HuH-7.5 (cell line): Measurements from ENCODE around the gene CCNL1.

Source experiments
- DNase-seq: peaks from one replicate; pipeline ENCODE4 v3.0.0; 2011; ENCODE audit warnings: low spot score

Gene CCNL1

DNA sequence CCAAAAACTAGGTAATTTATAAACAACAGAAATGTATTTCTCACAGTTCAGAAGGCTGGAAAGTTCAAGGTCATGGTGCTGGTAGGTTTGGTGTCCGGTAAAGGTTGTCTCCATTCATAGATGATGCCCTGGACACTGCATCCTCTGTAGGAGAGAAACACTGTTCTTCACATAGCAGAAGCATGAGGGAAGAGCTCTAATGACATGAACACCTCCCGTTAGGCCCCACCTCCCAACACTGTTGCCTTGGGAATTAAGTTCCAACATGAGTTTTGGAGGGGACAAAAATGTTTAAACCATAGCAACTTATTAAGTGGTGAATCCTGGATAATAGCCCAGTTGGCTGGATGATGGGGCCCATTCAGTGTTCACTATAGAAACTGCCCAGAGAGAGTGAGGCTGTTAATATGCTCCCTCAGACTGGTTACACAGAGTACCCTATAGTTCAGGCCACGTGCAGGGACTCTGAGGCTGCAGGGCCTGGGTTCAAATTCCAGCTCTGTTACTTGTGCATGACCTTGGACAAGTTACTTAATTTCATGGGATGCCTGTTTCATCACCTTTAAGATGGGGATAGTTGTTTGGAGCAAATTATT lies 37.0 kb downstream of the CCNL1 start:
- no peak for DNase-seq

GRCh38 chr3:157122116-157122515 lies 37.8 kb downstream of the CCNL1 start:
- no peak for DNase-seq

GRCh38 chr3:157121522-157121921 lies 38.4 kb downstream of the CCNL1 start:
- no peak for DNase-seq

DNA sequence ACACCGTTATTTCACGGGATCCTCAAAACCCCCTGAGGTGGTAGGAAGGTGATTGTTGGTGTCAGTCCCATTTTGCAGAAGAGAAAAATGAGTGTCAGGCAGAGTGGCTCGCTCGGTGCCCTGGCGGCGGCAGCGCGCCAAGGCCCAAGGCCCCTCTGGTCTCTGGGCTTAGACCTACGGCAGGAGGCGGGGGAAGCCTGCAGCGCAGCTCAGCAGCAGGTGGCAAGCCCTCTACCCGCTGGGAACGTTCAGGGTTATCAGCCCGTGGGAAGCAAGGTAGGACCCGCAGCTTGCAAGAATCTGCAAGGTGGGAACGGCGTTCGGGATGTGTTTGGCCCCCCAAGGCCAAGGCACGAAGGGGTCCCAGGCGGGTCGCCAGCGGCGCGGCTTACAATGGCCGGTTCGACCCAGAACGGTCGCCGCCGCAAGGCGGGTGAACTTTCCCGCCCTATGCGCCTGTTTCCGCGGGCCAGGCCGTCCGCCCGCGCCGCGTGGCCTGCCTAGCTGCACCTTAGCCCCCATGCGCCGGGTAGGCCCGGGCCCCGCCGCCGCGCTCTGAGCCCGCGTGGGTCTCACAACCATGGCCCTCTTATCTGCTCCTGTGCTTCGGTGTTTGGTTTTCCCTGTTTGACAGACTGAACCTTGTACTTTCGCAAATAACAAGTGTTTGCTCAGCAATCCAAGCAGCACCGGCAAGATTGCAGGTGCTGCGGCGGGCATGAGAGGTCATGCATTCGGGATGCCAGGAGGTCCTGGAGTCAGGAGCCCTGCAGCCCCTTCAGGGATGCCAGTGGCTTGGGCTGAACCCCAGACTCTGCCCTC lies 39.7 kb downstream of the CCNL1 start:
- peak; percentile 34 for DNase-seq

- DNase-seq = no peak
Observed at GRCh38 chr3:157119369-157119951, 40.5 kb downstream of the CCNL1 start.

GRCh38 chr3:157117875-157118654 lies 41.9 kb downstream of the CCNL1 start:
- no peak for DNase-seq

- no peak for DNase-seq
Observed at GRCh38 chr3:157117206-157117605, 42.7 kb downstream of the CCNL1 start.

DNA sequence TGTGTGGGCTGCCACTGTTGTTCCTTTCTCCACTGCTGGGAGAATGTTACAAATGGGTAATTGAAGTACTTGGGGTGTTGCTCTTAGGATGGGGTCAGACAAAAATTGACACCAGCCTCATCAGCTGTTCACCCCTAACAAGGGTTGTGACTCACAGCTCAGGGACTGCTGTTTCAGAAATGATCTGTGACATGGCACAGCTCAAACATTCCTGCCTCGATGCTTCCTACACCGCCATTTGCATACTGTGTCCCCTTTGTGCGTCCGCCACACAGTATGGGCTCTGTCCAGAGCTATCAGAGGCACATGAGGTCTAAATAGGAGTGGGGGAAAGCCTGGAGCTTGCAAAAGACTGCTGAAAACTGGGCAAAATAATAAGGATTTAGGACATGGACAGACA lies 43.9 kb downstream of the CCNL1 start:
- DNase-seq = no peak

GRCh38 chr3:157115069-157116006 lies 44.6 kb downstream of the CCNL1 start:
- DNase-seq = no peak

- DNase-seq = no peak
Observed at GRCh38 chr3:157113832-157114505, 46.0 kb downstream of the CCNL1 start.

- no peak for DNase-seq
Observed at GRCh38 chr3:157112536-157112935, 47.4 kb downstream of the CCNL1 start.

GRCh38 chr3:157111518-157111917 lies 48.4 kb downstream of the CCNL1 start:
- no peak for DNase-seq

- no peak for DNase-seq
Observed at GRCh38 chr3:157110761-157111278, 49.1 kb downstream of the CCNL1 start.

GRCh38 chr3:157109267-157110141 lies 50.4 kb downstream of the CCNL1 start:
- DNase-seq = no peak

- no peak for DNase-seq
Observed at GRCh38 chr3:157107644-157108133, 52.3 kb downstream of the CCNL1 start.

DNA sequence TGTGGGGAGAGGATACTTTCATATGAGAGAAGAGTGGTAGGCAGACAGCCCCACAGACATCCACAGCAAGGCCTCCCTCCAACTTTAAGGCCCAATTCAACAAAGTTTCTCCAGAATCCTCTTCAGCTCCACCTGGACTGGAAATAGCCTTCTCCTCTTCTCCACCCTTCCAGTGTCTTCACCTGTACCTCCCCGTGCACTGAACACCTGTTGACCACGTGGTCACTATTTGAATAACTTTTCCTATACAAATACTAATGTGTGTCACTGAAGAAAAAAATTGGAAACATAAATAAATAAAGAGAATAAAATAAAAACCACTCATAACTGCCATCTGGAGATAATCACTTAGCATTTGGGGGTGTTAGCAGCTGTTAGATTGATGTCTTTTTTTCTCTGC lies 52.9 kb downstream of the CCNL1 start:
- DNase-seq = no peak

DNA sequence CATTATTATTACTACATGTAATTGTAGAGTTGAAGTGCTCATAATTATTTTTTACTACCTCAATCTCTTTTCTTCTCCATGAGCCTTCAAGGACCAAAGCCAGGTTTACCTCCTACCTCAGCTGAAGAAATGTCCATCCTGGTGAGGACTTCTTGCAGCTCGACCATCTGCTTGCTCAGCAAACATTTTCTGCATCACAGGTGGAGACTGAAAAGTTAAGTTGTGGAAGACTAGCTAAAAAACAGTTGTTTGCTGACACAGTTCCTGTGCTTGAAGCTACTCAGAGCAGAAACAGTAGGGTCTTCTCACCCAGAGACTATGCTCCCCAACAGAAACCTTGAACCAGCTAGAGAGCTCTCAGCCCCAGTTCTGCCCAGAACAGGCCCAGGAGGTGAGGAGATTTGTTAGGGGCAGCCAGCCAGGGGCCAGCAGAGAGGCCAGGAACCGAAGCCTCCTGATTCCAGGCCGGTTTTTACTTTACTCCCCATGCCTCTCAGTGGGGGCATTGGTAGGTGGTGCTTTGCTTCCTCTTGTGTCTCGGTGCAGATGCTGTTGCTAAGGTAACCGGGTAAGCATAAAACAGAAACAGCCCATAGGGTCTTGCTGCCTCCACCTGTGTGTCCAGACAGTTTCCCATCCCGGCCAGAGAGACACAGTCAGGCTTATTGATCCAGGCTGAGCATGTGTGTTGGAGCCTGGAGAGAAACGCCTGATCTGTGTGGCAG lies 54.9 kb downstream of the CCNL1 start:
- no peak for DNase-seq

GRCh38 chr3:157104521-157104920 lies 55.4 kb downstream of the CCNL1 start:
- DNase-seq = no peak

DNA sequence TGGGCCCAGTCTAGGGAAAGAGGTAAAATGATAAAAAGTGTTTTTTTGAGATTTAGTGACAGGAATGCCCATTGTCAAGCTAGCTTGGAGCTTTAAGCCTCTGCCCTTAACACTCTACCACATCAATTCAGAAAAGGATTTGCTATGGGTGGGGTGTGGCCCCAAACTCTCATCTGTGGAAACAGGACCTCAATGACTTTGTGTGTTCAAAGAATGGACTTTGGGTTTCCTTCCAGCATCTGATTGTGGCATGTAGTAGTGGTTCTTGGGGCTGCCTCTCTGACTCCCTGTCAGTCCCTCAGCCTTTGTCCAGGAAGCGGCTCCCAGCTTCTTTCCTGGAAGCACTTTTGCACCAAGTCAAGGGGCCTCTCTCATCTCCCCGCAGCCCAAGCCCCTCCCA lies 56.1 kb downstream of the CCNL1 start:
- no peak for DNase-seq
